Karpas-422 (cell line): Measurements from ENCODE around the gene CCDC8. TPM values are rescaled to one million over a fixed set of nuclear protein-coding genes. Genes with fewer than 3 reads are reported as not detected.
"Not testable (repeated sequence)": the region's sequence is repeated elsewhere in the genome, so short reads cannot be mapped to it uniquely, and the experiment has no call there.

Experiments used
- DNase-seq: peaks from one replicate; pipeline ENCODE4 v3.0.0-alpha.2; 2015
- H2AFZ ChIP-seq: fragments of 200-600 bp; sonication (generic); 2 replicates; pipeline ENCODE4 v1.6.1; 2014; ENCODE audit warnings: antibody characterized with exemption, low read length, mixed read lengths
- H3K27ac ChIP-seq: fragments of 200-600 bp; sonication (generic); 2 replicates; pipeline ENCODE4 v1.5.1; 2014; ENCODE audit warnings: mild to moderate bottlenecking, low read length, moderate library complexity
- H3K27me3 ChIP-seq: fragments of 200-600 bp; sonication (generic); 2 replicates; pipeline ENCODE4 v1.6.1; 2014; ENCODE audit warnings: low read length, mixed read lengths
- H3K36me3 ChIP-seq: fragments of 200-600 bp; sonication (generic); 2 replicates; pipeline ENCODE4 v1.6.1; 2014; ENCODE audit warnings: low read length, mixed read lengths; ENCODE audit not compliant: insufficient read depth
- H3K4me1 ChIP-seq: fragments of 200-600 bp; sonication (generic); 2 replicates; pipeline ENCODE4 v1.6.1; 2014; ENCODE audit warnings: mild to moderate bottlenecking, low read length, mixed read lengths
- H3K4me2 ChIP-seq: fragments of 200-600 bp; sonication (generic); 2 replicates; pipeline ENCODE4 v1.6.1; 2014; ENCODE audit warnings: low read length, low read depth, mild to moderate bottlenecking; ENCODE audit not compliant: poor library complexity, severe bottlenecking
- H3K4me3 ChIP-seq: fragments of 200-600 bp; sonication (generic); 2 replicates; pipeline ENCODE4 v1.5.1; 2014; ENCODE audit warnings: mild to moderate bottlenecking, antibody characterized with exemption, low read length, mixed read lengths
- H3K79me2 ChIP-seq: fragments of 200-600 bp; sonication (generic); 2 replicates; pipeline ENCODE4 v1.6.1; 2014; ENCODE audit warnings: mild to moderate bottlenecking, low read length, mixed read lengths
- H3K9ac ChIP-seq: fragments of 200-600 bp; sonication (generic); 2 replicates; pipeline ENCODE4 v1.6.0; 2014; ENCODE audit warnings: low read length
- H3K9me2 ChIP-seq: fragments of 200-600 bp; sonication (generic), shearing (Covaris generic); replicated peaks from 2 replicates; pipeline ENCODE4 v1.6.0; 2014; ENCODE audit warnings: mild to moderate bottlenecking, low read length, moderate library complexity; ENCODE audit not compliant: insufficient read depth
- H3K9me3 ChIP-seq: fragments of 300-700, 200-600 bp; sonication (generic); 2 replicates; pipeline ENCODE4 v1.6.1; 2014; ENCODE audit warnings: low read length, mixed read lengths
- H4K20me1 ChIP-seq: fragments of 200-600 bp; sonication (generic); 2 replicates; pipeline ENCODE4 v1.6.1; 2014; ENCODE audit warnings: mild to moderate bottlenecking, antibody characterized with exemption, low read length, low read depth; ENCODE audit not compliant: insufficient read depth
- total RNA-seq: library from RNA; depleted of rRNA; stranded (reverse); fragments of >200 nt; shearing (Covaris generic); gene quantifications from 2 replicates; pipeline ENCODE4 v1.2.3, GENCODE V29; 2014; ENCODE audit warnings: low replicate concordance

CCDC8 gene
- total RNA-seq, 1 experiment from 2014 or later, result not detected

DNA sequence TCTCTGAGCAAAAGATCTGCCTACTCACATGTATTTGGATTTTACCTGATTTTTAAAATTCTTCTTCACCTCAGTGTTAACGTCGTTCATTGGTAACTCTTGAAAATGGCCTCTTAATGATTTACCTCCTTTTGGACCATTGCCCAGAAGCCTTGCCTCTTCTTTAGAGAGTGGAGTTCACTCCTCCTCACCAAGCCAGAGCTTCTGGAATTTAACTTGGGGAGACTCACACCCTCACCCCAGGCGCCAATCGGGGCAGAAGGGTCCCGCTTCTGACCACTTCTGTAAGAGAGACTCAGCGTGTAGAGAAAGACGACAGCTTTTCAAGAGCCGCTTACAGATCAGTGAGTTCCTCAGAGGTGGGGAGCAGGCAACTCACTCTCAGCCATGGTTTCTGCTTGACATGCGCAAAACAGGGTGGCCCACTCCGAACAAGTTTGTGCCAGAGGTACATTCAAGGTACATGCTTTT, 12.7 kb upstream of the CCDC8 start:
- H3K36me3 ChIP-seq, result no peaks in the 10 kb centered on the region
- no peaks in the 10 kb centered on the region for H4K20me1 ChIP-seq
- peak overlapping the region; percentile 54 for H3K4me2 ChIP-seq
- peak overlapping the region; percentile 51; the same call in 1 of the 2 replicates for H3K4me3 ChIP-seq
- no peak for DNase-seq
- H2AFZ ChIP-seq, result no peak overlapping the region; the same call in 1 of the 2 replicates
- peaks cover 3% of the 10 kb centered on the region; the same call in 1 of the 2 replicates for H3K4me1 ChIP-seq
- H3K27me3 ChIP-seq, result no peaks in the 10 kb centered on the region
- no peaks in the 10 kb centered on the region for H3K79me2 ChIP-seq
- H3K9me2 ChIP-seq, result no peaks in the 10 kb centered on the region
- no peak overlapping the region for H3K27ac ChIP-seq
- no peak overlapping the region for H3K9ac ChIP-seq
- no peaks in the 10 kb centered on the region for H3K9me3 ChIP-seq

DNA sequence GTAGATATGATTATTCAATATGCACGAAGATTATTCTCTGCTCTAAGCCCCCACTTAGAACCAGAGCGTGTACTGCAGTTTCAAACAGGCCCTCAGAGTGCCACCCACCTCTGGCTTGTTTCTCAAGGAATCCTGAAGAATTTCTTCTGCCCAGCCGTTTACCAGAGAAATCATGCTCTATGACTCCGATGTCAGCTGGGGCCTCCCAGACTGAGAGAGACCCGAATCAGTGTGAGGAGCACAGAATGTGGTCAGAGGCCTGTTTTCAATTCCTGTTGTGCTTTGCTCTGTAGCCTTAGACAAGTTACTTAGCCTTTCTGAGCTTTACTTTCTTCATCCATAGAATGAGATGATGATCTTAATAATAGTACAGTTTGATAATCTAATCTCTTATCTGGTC, 9.8 kb upstream of the CCDC8 start:
- no peak for DNase-seq
- Histone ChIP-seq H2AFZ (no peak overlapping the region), H3K36me3 (no peaks in the 10 kb centered on the region), H3K27ac (no peak overlapping the region), H3K9ac (no peak overlapping the region), H3K27me3 (no peaks in the 10 kb centered on the region), H3K9me2 (no peaks in the 10 kb centered on the region), H3K9me3 (no peaks in the 10 kb centered on the region), H3K4me2 (no peak overlapping the region), H3K4me1 (peaks cover 3% of the 10 kb centered on the region; the same call in 1 of the 2 replicates), H3K79me2 (no peaks in the 10 kb centered on the region), H3K4me3 (no peak overlapping the region), H4K20me1 (no peaks in the 10 kb centered on the region)

DNA sequence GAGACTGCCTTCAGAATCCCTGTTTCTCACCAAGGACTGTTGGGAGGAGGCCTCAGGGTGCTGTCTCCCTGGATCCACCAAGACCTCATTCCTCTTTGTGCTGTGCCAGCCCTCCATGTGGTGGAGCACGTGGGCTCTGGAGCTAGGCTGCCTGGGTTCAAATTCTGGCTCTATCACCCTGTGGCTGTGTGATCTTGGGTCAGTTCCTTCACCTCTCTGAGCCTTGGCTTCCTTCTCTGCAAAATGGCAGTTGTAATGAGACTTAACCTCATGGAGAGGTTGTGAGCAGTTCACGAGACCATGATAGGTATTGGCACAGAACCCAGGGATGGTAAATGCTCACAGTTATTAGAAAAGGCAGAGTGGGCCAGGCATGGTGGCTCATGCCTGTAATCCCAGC, 9.0 kb upstream of the CCDC8 start:
- Histone ChIP-seq H3K36me3 (no peaks in the 10 kb centered on the region), H3K9ac (no peak overlapping the region), H3K4me2 (no peak overlapping the region), H3K79me2 (no peaks in the 10 kb centered on the region), H3K27ac (no peak overlapping the region), H3K27me3 (no peaks in the 10 kb centered on the region), H4K20me1 (no peaks in the 10 kb centered on the region), H3K9me3 (no peaks in the 10 kb centered on the region), H3K4me1 (peaks cover 3% of the 10 kb centered on the region; the same call in 1 of the 2 replicates), H2AFZ (no peak overlapping the region), H3K9me2 (no peaks in the 10 kb centered on the region), H3K4me3 (no peak overlapping the region)
- DNase-seq, result no peak

DNA sequence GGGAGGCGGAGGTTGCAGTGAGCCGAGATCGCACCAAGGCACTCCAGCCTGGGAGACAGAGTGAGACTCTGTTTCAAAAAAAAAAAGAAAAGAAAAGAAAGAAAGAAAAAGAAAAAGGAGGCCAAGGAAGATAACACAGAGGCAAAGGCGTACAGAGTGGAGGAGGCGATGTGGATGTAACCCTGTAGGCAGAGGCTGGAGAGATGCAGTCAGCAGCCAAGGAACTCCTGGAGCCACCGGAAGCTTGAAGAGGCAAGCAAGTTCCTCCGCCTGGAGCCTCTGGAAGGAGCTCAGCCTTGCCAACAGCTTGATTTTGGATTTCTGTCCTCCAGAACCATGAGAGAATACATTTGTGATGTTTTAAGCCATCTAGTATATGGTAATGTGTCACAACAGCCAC, 6.7 kb upstream of the CCDC8 start:
- no peaks in the 10 kb centered on the region for H3K27me3 ChIP-seq
- H3K4me1 ChIP-seq, result no peaks in the 10 kb centered on the region
- H3K9me3 ChIP-seq, result no peaks in the 10 kb centered on the region
- no peak overlapping the region for H3K4me3 ChIP-seq
- H3K4me2 ChIP-seq, result no peak overlapping the region
- H3K9ac ChIP-seq, result no peak overlapping the region
- H3K27ac ChIP-seq, result no peak overlapping the region
- no peaks in the 10 kb centered on the region for H4K20me1 ChIP-seq
- H3K9me2 ChIP-seq, result no peaks in the 10 kb centered on the region
- no peaks in the 10 kb centered on the region for H3K79me2 ChIP-seq
- H3K36me3 ChIP-seq, result no peaks in the 10 kb centered on the region
- no peak overlapping the region for H2AFZ ChIP-seq
- DNase-seq, result no peak

DNA sequence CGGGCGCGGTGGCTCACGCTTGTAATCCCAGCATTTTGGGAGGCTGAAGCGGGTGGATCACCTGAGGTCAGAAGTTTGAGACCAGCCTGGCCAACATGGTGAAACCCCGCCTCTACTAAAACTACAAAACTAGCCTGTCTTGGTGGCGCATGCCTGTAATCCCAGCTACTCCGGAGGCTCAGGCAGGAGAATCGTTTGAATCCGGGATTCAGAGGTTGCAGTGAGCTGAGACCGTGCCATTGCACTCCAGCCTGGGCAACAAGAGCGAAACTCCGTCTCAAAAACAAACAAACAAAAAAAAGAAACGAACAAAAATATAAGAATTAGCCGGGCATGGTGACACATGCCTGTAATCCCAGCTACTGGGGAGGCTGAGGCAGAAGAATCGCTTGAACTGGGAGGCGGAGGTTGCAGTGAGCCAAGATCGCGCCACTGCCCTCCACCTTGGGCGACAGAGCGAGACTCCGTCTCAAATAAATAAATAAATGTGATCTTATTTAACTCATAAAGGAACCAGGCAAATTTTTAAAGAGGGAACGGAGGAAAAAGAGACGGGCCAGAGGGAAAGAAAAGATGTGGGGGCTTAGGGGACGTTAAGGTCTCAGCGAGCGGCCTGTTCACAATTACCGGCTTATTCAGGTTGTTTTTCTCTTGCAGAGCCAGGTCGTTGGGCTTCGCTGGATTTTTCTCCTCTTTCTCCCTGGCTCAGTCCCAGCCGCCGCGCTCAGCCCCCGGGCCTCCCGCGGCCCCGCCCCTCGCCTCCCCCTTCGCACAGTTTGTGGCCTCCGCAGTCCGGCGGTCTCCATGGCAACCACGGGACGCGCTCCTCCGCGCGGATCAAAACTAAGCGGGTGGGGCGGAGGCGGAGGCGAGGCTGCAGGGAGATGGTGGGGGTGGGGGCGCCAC, 2.7 kb upstream of the CCDC8 start:
- H3K27ac ChIP-seq, H2AFZ ChIP-seq, H3K4me1 ChIP-seq, DNase-seq, H3K27me3 ChIP-seq, H3K9me2 ChIP-seq, H3K9me3 ChIP-seq, H3K9ac ChIP-seq, H3K4me3 ChIP-seq, H3K4me2 ChIP-seq, H3K36me3 ChIP-seq, H4K20me1 ChIP-seq, H3K79me2 ChIP-seq: not testable (repeated sequence)

DNA sequence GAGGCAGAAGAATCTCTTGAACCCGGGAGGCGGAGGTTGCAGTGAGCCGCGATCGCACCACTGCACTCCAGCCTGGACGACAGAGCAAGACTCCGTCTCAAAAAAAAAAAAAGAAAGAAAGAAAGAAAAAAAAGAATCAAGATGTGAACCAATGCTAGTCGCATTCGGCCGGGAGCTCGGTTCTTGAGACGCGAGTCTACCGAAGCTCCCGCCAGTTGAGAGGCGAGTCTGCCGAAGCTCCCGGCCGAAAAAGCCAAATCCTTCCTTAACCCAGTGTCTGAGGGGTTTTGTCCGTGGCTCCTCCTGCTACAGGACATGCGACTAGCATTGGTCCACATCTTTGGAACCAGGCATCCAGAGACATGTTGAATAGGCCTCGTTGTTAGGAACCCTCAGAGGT, 1.5 kb upstream of the CCDC8 start:
- H3K9ac ChIP-seq, H3K36me3 ChIP-seq, H3K27me3 ChIP-seq, DNase-seq, H3K4me1 ChIP-seq, H3K9me2 ChIP-seq, H4K20me1 ChIP-seq, H2AFZ ChIP-seq, H3K27ac ChIP-seq, H3K9me3 ChIP-seq, H3K4me3 ChIP-seq, H3K79me2 ChIP-seq, H3K4me2 ChIP-seq: not testable (repeated sequence)

DNA sequence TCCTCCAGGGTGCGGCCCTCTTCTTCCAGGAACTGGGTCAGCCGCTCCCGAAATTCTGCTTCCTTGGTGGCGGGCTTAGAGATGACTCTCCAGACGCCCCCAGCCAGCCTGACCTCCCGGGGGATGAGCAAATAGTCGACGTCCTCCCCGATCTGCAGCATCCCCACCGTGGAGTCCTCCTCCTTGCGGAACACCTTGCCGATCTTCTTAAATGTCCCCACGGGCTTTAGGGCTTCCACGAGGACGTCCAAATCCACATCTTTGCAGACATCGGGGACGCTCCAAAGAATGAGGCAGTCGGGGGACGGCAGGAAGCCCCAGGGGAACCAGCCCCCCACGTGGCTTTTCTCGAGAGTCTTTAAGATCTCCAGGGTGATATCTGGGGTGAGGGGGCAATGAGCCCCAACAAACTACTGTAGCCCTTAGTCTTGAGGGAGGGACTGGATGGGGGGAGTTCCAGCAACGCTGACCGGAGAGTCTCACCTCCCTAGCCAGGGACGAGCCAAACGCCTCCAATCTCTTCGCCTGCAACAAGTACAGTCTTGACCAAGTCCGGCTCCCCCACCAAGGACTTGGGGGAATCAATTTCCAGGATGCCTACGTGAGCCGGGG, 608 bp downstream of the CCDC8 start:
- Histone ChIP-seq H3K9me3 (no peaks in the 10 kb centered on the region), H3K27me3 (no peaks in the 10 kb centered on the region), H3K4me3 (no peak overlapping the region), H3K9ac (no peak overlapping the region), H3K79me2 (no peaks in the 10 kb centered on the region), H3K9me2 (no peaks in the 10 kb centered on the region), H3K4me1 (no peaks in the 10 kb centered on the region), H2AFZ (no peak overlapping the region), H4K20me1 (no peaks in the 10 kb centered on the region), H3K4me2 (no peak overlapping the region), H3K36me3 (no peaks in the 10 kb centered on the region), H3K27ac (no peak overlapping the region)
- DNase-seq, result no peak

DNA sequence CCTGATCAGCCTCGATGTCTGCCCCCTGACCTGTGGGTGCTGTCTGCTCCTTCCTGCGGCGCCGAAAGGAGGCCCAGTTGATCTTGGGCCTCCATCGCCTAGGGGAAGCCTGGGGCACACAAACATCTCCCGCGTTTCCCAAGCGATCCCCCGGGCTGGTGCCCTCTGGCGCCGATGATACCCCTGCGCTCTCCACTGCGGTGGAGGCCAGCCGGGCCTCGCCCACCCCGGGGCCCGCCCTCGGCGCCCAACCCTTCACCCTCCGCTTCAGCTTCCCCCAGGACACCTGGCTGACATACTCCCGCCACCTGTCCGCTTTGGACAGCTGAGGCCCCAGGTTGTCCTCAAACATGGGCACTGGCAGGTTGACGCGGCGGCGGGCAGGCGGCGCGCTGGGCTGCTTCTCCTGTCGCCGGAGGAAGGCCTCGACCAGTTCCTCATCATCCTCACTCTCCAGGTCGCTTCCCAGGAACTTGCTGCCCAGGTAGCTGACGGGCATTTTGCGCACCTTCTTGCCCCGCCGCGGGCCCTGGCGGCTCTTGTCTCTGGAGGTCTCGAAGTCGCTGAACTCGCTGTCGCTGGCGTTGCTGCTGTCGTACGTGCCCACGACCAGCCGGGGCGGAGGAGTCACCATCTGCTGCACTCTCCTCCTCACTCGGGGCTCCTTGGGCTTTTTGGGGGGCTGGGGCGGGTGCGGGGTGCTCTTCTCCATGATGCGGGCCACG, 1.3 kb downstream of the CCDC8 start:
- Histone ChIP-seq H4K20me1 (no peaks in the 10 kb centered on the region), H3K4me3 (no peak overlapping the region), H3K79me2 (no peaks in the 10 kb centered on the region), H3K27ac (no peak overlapping the region), H3K4me1 (no peaks in the 10 kb centered on the region), H3K36me3 (no peaks in the 10 kb centered on the region), H3K4me2 (no peak overlapping the region), H3K27me3 (no peaks in the 10 kb centered on the region), H2AFZ (no peak overlapping the region), H3K9me2 (no peaks in the 10 kb centered on the region), H3K9ac (no peak overlapping the region), H3K9me3 (no peaks in the 10 kb centered on the region)
- no peak for DNase-seq
